K562 (cell line): ENCODE results near the gene KIF23. TPM values are rescaled to one million over a fixed set of nuclear protein-coding genes. Genes with fewer than 3 reads are reported as not detected.

Source experiments
- BACH1 ChIP-seq: fragments of 200-800 bp; sonication (Bioruptor generic); IDR thresholded peaks from 2 replicates; pipeline ENCODE4 v1.6.1; 2016; ENCODE audit warnings: missing genetic modification characterization, missing compliant biosample characterization
- MLLT1 ChIP-seq, 2 experiments: fragments of 450-650 bp; IDR thresholded peaks; 2 replicates each; pipeline ENCODE4 v1.6.1; 2016
- PRDM10 ChIP-seq: fragments of 450-650 bp; IDR thresholded peaks from 2 replicates; pipeline ENCODE4 v1.6.1; 2018; ENCODE audit not compliant: partially characterized antibody
- PREB ChIP-seq: sonication (generic); formaldehyde crosslinking; IDR thresholded peaks from 2 replicates; pipeline ENCODE4 v1.8.1; 2023; ENCODE audit warnings: mild to moderate bottlenecking, missing genetic modification reagents
- RBBP5 ChIP-seq: fragments of 200-600 bp; sonication (generic); IDR thresholded peaks from 2 replicates; pipeline ENCODE4 v1.6.1; 2012; ENCODE audit warnings: borderline replicate concordance, mild to moderate bottlenecking, low read length, control low read depth, inconsistent platforms; ENCODE audit not compliant: insufficient read depth, poor library complexity, severe bottlenecking
- SMAD4 ChIP-seq: fragments of 250-450 bp; sonication (Bioruptor Pico); conservative IDR thresholded peaks from 2 replicates; pipeline ENCODE4 v1.8.0; 2021; ENCODE audit warnings: inconsistent platforms, mild to moderate bottlenecking, moderate library complexity
- SREBF2 ChIP-seq: sonication (generic); formaldehyde crosslinking; IDR thresholded peaks from 2 replicates; pipeline ENCODE4 v1.4.0; 2020; ENCODE audit warnings: mild to moderate bottlenecking, missing genetic modification reagents
- TEAD4 ChIP-seq, 2 experiments: sonication (generic) in 1 of 2; formaldehyde crosslinking in 1 of 2; IDR thresholded peaks; 2 replicates each; pipeline versions ENCODE4 v1.6.1 to v1.8.0; 2012 to 2022; ENCODE audit warnings: borderline replicate concordance in 1 of 2, inconsistent platforms in 1 of 2, low read length in 1 of 2, mild to moderate bottlenecking in 1 of 2, missing genetic modification reagents in 1 of 2
- ZNF124 ChIP-seq: sonication (generic); formaldehyde crosslinking; IDR thresholded peaks from 2 replicates; pipeline ENCODE4 v1.8.1; 2022; ENCODE audit warnings: missing genetic modification reagents
- ZNF407 ChIP-seq: fragments of 450-650 bp; IDR thresholded peaks from 2 replicates; pipeline ENCODE4 v1.6.1; 2016; ENCODE audit warnings: low read depth
- ZNF57 ChIP-seq: fragments of 450-650 bp; formaldehyde crosslinking; IDR thresholded peaks from 2 replicates; pipeline ENCODE4 v1.4.0; 2020; ENCODE audit warnings: mild to moderate bottlenecking, moderate library complexity
- polyA plus RNA-seq, 8 experiments: library from polyadenylated mRNA; depleted of rRNA in 4 of 8; stranded (reverse) in 5 of 8; unstranded in 3 of 8; fragments of >200 nt; fragmentation: Nextera tagmentation in 2 of 8; fragmentation: Illumina TruSeq in 1 of 8; extraction: Ambion mirVana in 2 of 8; extraction: Trizol in 1 of 8; gene quantifications; 2 replicates each; pipeline versions ENCODE4 v1.2.1 to v1.2.3, GENCODE V29; 2011 to 2014; ENCODE audit warnings: inconsistent platforms in 1 of 8, missing spikeins in 1 of 8
- total RNA-seq, 7 experiments: library from RNA; depleted of rRNA in 6 of 7; stranded (reverse); fragments of >200 nt in 6 of 7; fragmentation: Illumina TruSeq in 2 of 7; extraction: Trizol in 2 of 7; gene quantifications; 2 replicates each; pipeline versions ENCODE4 v1.2.1 to v1.2.3, GENCODE V29; 2011 to 2021; ENCODE audit warnings: low replicate concordance in 1 of 7

Gene KIF23
- total and polyA plus RNA-seq, 9 of the 15 experiments (the other 6 are each of a cell fraction or from before 2014, with no cell fraction given), result 29.4 to 58.2 (median 41.9) TPM

GRCh38 chr15:69451951-69452691, 38.0 kb downstream of the KIF23 start (continued):
- TF ChIP-seq PRDM10, result peak; percentile 83
- TF ChIP-seq ZNF124 (CRISPR knock-in tag), result no peak
- TF ChIP-seq ZNF407, result no peak
- TF ChIP-seq TEAD4 (IDR thresholded peaks at IDR 0.05; ENCODE audit: low read length), result peak; percentile 74
- TF ChIP-seq TEAD4 (CRISPR knock-in tag; IDR thresholded peaks at IDR 0.05; ENCODE audit: borderline replicate concordance), result no peak
- TF ChIP-seq MLLT1 (IDR thresholded peaks at IDR 0.05), result peak in 1 of 2 experiments; percentile 73; a peak in 2 of 4 replicates
- peak; percentile 5 for TF ChIP-seq RBBP5
- TF ChIP-seq SREBF2 (CRISPR knock-in tag), result no peak
- no peak for TF ChIP-seq ZNF57
- TF ChIP-seq SMAD4 (CRISPR knock-in tag), result no peak
- peak; percentile 57; the same call in 1 of the 2 replicates for TF ChIP-seq BACH1 (tag)
- 0 out of 2 replicates have a peak, but pooled peaks have one; percentile 53 for TF ChIP-seq PREB (CRISPR knock-in tag)
